ENCODE results near the gene PRKCE.
A peak's percentile ranks its signal among the peaks of the same experiment; 100 is the strongest.

PRKCE gene

GRCh38 chr2:46006473-46007025 is 355.1 kb downstream of the PRKCE start:
- DNase-seq, result no peak

GRCh38 chr2:46007412-46007811 is 355.9 kb downstream of the PRKCE start:
- DNase-seq, result no peak

GRCh38 chr2:46008091-46008870 is 356.8 kb downstream of the PRKCE start:
- DNase-seq, result no peak

- no peak for DNase-seq
Measured at GRCh38 chr2:46009315-46009714, 357.8 kb downstream of the PRKCE start.

- no peak for DNase-seq
Measured at GRCh38 chr2:46009772-46010171, 358.3 kb downstream of the PRKCE start.

- DNase-seq, result no peak
Measured at GRCh38 chr2:46010223-46010924, 358.9 kb downstream of the PRKCE start.

- DNase-seq, result peak in 1 of 2 experiments; percentile 9
Measured at GRCh38 chr2:46010925-46011490, 359.5 kb downstream of the PRKCE start.

GRCh38 chr2:46012618-46013240 is 361.3 kb downstream of the PRKCE start:
- no peak for DNase-seq

- no peak for DNase-seq
Measured at GRCh38 chr2:46013726-46014125, 362.3 kb downstream of the PRKCE start.

- DNase-seq, result no peak
Measured at GRCh38 chr2:46014911-46015654, 363.6 kb downstream of the PRKCE start.

GRCh38 chr2:46015671-46016070 is 364.2 kb downstream of the PRKCE start:
- DNase-seq, result no peak

- no peak for DNase-seq
Measured at GRCh38 chr2:46016091-46016490, 364.6 kb downstream of the PRKCE start.

GRCh38 chr2:46018773-46019591 is 367.5 kb downstream of the PRKCE start:
- no peak for DNase-seq

- DNase-seq, result no peak
Measured at GRCh38 chr2:46020416-46020815, 368.9 kb downstream of the PRKCE start.

- DNase-seq, result no peak
Measured at GRCh38 chr2:46023165-46023854, 371.8 kb downstream of the PRKCE start.

GRCh38 chr2:46024146-46024779 is 372.8 kb downstream of the PRKCE start:
- no peak for DNase-seq

GRCh38 chr2:46025081-46025480 is 373.6 kb downstream of the PRKCE start:
- no peak for DNase-seq

- DNase-seq, result no peak
Measured at GRCh38 chr2:46025676-46026075, 374.2 kb downstream of the PRKCE start.

- DNase-seq, result no peak
Measured at GRCh38 chr2:46026431-46026830, 375.0 kb downstream of the PRKCE start.

- no peak for DNase-seq
Measured at GRCh38 chr2:46029332-46029811, 377.9 kb downstream of the PRKCE start.

Measured in NCI-H1930 (cell line).